ENCODE measurements around the gene CDK8. TPM values are rescaled to one million over a fixed set of nuclear protein-coding genes. Genes with fewer than 3 reads are reported as not detected.
"Not testable (repeated sequence)": the region's sequence is repeated elsewhere in the genome, so short reads cannot be mapped to it uniquely, and the experiment has no call there.

CDK8 gene
- total RNA-seq, 5 donors from 2014 or later (not counting 1 experiment from before 2014, with no cell fraction given) = 9.2 to 13.5 (median 12.1) TPM

DNA sequence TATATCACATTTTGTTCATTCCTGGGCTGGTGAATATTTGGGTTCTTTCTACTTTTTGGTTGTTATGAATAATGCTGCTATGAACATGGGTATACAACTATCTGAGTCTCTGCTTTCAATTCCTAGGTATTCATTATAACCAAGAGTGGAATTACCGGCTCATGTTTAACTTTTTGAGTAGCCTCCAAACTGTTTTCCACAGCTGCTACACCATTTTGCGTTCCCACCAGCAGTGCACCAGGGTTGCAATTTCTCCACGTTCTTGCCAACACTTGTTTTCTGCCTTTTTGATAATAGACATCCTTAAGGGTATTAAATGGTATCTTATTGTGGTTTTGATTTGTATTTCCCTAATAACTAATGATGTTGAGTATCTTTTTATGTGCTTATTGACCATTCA lies 16.8 kb downstream of the CDK8 start:
- CTCF ChIA-PET = no interaction called here
- Histone ChIP-seq H3K9me3 (no peaks in the 10 kb centered on the region), H3K4me1 (ENCODE audit: control insufficient read depth in 1 of 2, extremely low read depth in 1 of 2, insufficient read depth in 2 of 2, low read length in 2 of 2) (no peaks in the 10 kb centered on the region), H3K27me3 (replicated peaks in 1 of 2; ENCODE audit: control insufficient read depth in 2 of 2, extremely low read depth in 1 of 2, insufficient read depth in 2 of 2, low read length in 1 of 2) (no peaks in the 10 kb centered on the region), H3K36me3 (ENCODE audit: control insufficient read depth in 2 of 2, extremely low read depth in 1 of 2, insufficient read depth in 1 of 2, low read length in 1 of 2) (no peaks in the 10 kb centered on the region), H3K4me3 (ENCODE audit: control insufficient read depth in 1 of 2, extremely low read depth in 1 of 2, low read length in 1 of 2) (no peak overlapping the region), H3K27ac (ENCODE audit: low read length) (no peak overlapping the region)
- ATAC-seq (replicated peaks in 1 of 4) (no peak), DNase-seq (no peak)
- Mint-ChIP-seq H3K9me3 (no peaks in the 10 kb centered on the region), H3K36me3 (no peaks in the 10 kb centered on the region), H3K27me3 (no peaks in the 10 kb centered on the region), H3K4me1 (peaks cover 49 to 62% (median 54%) of the 10 kb centered on the region in 3 donors), H3K4me3 (no peak overlapping the region), H3K27ac (no peak overlapping the region)
- WGBS (ENCODE audit: insufficient coverage) = no CpG with 5 or more reads among the region's 3 CpGs
- POLR2A ChIA-PET = no interaction called here

DNA sequence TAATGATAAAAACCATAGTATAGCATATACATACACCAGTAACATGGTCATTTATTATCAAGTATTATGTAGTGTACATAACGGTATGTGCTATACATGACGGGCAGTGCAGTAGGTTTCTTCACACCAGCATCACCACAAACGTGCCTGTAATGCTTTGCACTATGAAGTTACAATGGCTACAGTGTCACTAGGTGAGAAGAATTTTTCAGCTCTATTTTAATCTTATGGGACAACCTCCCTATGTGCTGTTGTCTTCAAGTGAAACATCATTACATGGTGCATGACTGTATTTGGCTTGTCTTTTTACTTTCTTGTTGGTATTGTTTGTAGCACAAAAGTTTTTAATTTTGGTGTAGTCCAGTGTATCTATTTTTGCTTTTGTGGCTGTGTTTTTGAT lies 18.7 kb downstream of the CDK8 start:
- ChIA-PET POLR2A (interaction anchor here (0.5 to 0.6 kb wide), 2 partner anchors 938 to 1107 kb away, joined by 3 to 4 read pairs; no protein-coding TSS in a partner anchor), CTCF (no interaction called here)
- Mint-ChIP-seq H3K27me3 (no peaks in the 10 kb centered on the region), H3K36me3 (no peaks in the 10 kb centered on the region), H3K4me3 (no peak overlapping the region), H3K27ac (no peak overlapping the region), H3K9me3 (no peaks in the 10 kb centered on the region), H3K4me1 (peaks cover 45 to 51% (median 47%) of the 10 kb centered on the region in 3 donors)
- no peak overlapping the region for H3K27ac ChIP-seq (ENCODE audit: low read length)
- H3K4me1 ChIP-seq (ENCODE audit: control insufficient read depth in 1 of 2, extremely low read depth in 1 of 2, insufficient read depth in 2 of 2, low read length in 2 of 2) = no peaks in the 10 kb centered on the region
- no peak for ATAC-seq (replicated peaks in 1 of 4)
- no peaks in the 10 kb centered on the region for H3K27me3 ChIP-seq (replicated peaks in 1 of 2; ENCODE audit: control insufficient read depth in 2 of 2, extremely low read depth in 1 of 2, insufficient read depth in 2 of 2, low read length in 1 of 2)
- H3K9me3 ChIP-seq = peaks cover 2% of the 10 kb centered on the region
- H3K4me3 ChIP-seq (ENCODE audit: control insufficient read depth in 1 of 2, extremely low read depth in 1 of 2, low read length in 1 of 2) = no peak overlapping the region
- H3K36me3 ChIP-seq (ENCODE audit: control insufficient read depth in 2 of 2, extremely low read depth in 1 of 2, insufficient read depth in 1 of 2, low read length in 1 of 2) = no peaks in the 10 kb centered on the region
- WGBS (ENCODE audit: insufficient coverage) = no CpG with 5 or more reads among the region's 3 CpGs
- DNase-seq = no peak

GRCh38 chr13:26280295-26280694 lies 26.4 kb downstream of the CDK8 start:
- ATAC-seq (replicated peaks in 1 of 4) = no peak
- no CpG with 5 or more reads among the region's 2 CpGs for WGBS (ENCODE audit: insufficient coverage)
- no peak overlapping the region for H3K27ac Mint-ChIP-seq

DNA sequence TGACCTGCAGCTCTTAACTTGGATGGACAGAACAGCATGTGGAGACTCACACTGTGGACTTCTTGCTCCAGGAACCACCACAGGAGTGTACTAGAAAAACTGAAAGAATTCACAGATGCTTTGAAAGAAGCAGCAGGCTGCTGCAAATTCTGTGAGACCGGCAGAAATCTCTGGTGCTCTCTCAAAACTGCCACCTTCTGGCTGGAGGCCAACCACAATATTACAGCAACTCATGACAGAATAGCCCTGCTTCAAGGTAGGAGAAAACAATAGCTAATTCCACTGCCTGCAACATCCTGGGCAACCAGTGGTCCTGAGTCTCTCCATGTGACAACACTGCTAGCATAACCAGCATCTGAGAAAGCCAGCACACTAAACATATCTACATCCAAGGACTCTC lies 26.9 kb downstream of the CDK8 start:
- Mint-ChIP-seq H3K4me3 (no peak overlapping the region), H3K4me1 (peaks cover 13 to 24% (median 17%) of the 10 kb centered on the region in 3 donors), H3K27me3 (no peaks in the 10 kb centered on the region), H3K36me3 (peaks cover 22% of the 10 kb centered on the region), H3K9me3 (peaks cover 3 to 7% (median 3%) of the 10 kb centered on the region in 3 donors), H3K27ac (no peak overlapping the region)
- Histone ChIP-seq H3K4me1 (ENCODE audit: control insufficient read depth in 1 of 2, extremely low read depth in 1 of 2, insufficient read depth in 2 of 2, low read length in 2 of 2) (no peaks in the 10 kb centered on the region), H3K36me3 (ENCODE audit: control insufficient read depth in 2 of 2, extremely low read depth in 1 of 2, insufficient read depth in 1 of 2, low read length in 1 of 2) (no peaks in the 10 kb centered on the region), H3K27me3 (replicated peaks in 1 of 2; ENCODE audit: control insufficient read depth in 2 of 2, extremely low read depth in 1 of 2, insufficient read depth in 2 of 2, low read length in 1 of 2) (no peaks in the 10 kb centered on the region), H3K4me3 (ENCODE audit: control insufficient read depth in 1 of 2, extremely low read depth in 1 of 2, low read length in 1 of 2) (no peak overlapping the region), H3K9me3 (peaks cover 2% of the 10 kb centered on the region), H3K27ac (ENCODE audit: low read length) (no peak overlapping the region)
- ATAC-seq (replicated peaks in 1 of 4) = no peak
- CTCF ChIA-PET = interaction anchor here in 1 of 2 donors (0.6 kb wide), 1 partner anchor 9 kb away, joined by 4 read pairs; no protein-coding TSS in a partner anchor
- 86% methylated on average over 1 of the region's 1 CpG for WGBS (ENCODE audit: insufficient coverage)
- POLR2A ChIA-PET = no interaction called here
- no peak for DNase-seq

More at GRCh38 chr13:26280295-26280694, 26.4 kb downstream of the CDK8 start:
- Mint-ChIP-seq H3K36me3 (peaks cover 22% of the 10 kb centered on the region), H3K9me3 (peaks cover 2 to 7% (median 3%) of the 10 kb centered on the region in 3 donors), H3K27me3 (no peaks in the 10 kb centered on the region), H3K4me3 (no peak overlapping the region), H3K4me1 (peaks cover 13 to 24% (median 19%) of the 10 kb centered on the region in 3 donors)
- Histone ChIP-seq H3K4me1 (ENCODE audit: control insufficient read depth in 1 of 2, extremely low read depth in 1 of 2, insufficient read depth in 2 of 2, low read length in 2 of 2) (no peaks in the 10 kb centered on the region), H3K9me3 (peaks cover 2% of the 10 kb centered on the region), H3K36me3 (ENCODE audit: control insufficient read depth in 2 of 2, extremely low read depth in 1 of 2, insufficient read depth in 1 of 2, low read length in 1 of 2) (no peaks in the 10 kb centered on the region), H3K4me3 (ENCODE audit: control insufficient read depth in 1 of 2, extremely low read depth in 1 of 2, low read length in 1 of 2) (no peak overlapping the region), H3K27ac (ENCODE audit: low read length) (no peak overlapping the region), H3K27me3 (replicated peaks in 1 of 2; ENCODE audit: control insufficient read depth in 2 of 2, extremely low read depth in 1 of 2, insufficient read depth in 2 of 2, low read length in 1 of 2) (no peaks in the 10 kb centered on the region)
- ChIA-PET POLR2A (no interaction called here), CTCF (no interaction called here)
- DNase-seq = no peak

DNA sequence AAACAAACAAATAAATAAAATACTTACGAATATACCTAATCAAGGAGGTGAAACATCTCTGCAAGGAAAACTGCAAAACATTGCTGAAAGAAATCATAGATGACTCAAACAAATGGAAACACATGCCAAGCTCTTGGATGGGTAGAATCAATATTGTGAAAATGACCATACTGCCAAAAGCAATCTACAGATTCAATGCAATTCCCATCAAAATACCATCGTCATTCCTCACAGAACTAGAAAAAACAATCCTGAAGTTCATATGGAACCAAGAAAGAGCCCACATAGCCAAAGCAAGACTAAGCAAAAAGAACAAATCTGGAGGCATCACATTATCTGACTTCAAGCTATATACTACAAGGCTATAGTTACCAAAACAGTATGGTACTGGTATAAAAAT lies 32.0 kb downstream of the CDK8 start:
- H3K4me1 Mint-ChIP-seq = peaks cover 7 to 10% (median 9%) of the 10 kb centered on the region in 3 donors
- DNase-seq; H3K9me3 ChIP-seq; H3K27me3 ChIP-seq (replicated peaks in 1 of 2; ENCODE audit: control insufficient read depth in 2 of 2, extremely low read depth in 1 of 2, insufficient read depth in 2 of 2, low read length in 1 of 2); H3K27ac Mint-ChIP-seq; H3K27me3 Mint-ChIP-seq; H3K4me3 Mint-ChIP-seq; ATAC-seq (replicated peaks in 1 of 4); H3K9me3 Mint-ChIP-seq; H3K4me3 ChIP-seq (ENCODE audit: control insufficient read depth in 1 of 2, extremely low read depth in 1 of 2, low read length in 1 of 2); H3K4me1 ChIP-seq (ENCODE audit: control insufficient read depth in 1 of 2, extremely low read depth in 1 of 2, insufficient read depth in 2 of 2, low read length in 2 of 2); POLR2A ChIA-PET; H3K36me3 ChIP-seq (ENCODE audit: control insufficient read depth in 2 of 2, extremely low read depth in 1 of 2, insufficient read depth in 1 of 2, low read length in 1 of 2); H3K27ac ChIP-seq (ENCODE audit: low read length): not testable (repeated sequence)
- 100% methylated on average over 1 of the region's 2 CpGs for WGBS (ENCODE audit: insufficient coverage)
- H3K36me3 Mint-ChIP-seq = peaks cover 13% of the 10 kb centered on the region
- CTCF ChIA-PET = interaction anchor here in 1 of 2 donors (0.6 kb wide), 1 partner anchor 96 kb away, joined by 3 read pairs; no protein-coding TSS in a partner anchor

DNA sequence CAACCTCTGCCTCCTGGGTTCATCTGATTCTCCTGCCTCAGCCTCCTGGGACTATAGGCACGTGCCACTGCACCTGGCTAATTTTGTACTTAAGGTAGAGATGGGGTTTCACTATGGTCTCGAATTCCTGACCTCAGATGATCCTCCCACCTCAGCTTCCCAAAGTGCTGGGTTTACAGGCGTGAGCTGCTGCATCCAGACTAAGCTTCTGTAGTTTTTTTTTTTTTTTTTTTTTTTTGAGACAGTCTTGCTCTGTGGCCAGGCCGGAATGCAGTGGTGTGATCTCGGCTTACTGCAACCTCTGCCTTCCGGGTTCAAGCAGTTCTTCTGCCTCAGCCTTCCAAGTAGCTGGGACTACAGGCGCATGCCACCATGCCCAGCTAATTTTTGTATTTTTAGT lies 34.9 kb downstream of the CDK8 start:
- H3K27ac Mint-ChIP-seq; CTCF ChIA-PET; ATAC-seq (replicated peaks in 1 of 4); POLR2A ChIA-PET; H3K4me3 Mint-ChIP-seq; H3K27me3 Mint-ChIP-seq; H3K27me3 ChIP-seq (replicated peaks in 1 of 2; ENCODE audit: control insufficient read depth in 2 of 2, extremely low read depth in 1 of 2, insufficient read depth in 2 of 2, low read length in 1 of 2); H3K27ac ChIP-seq (ENCODE audit: low read length); H3K4me3 ChIP-seq (ENCODE audit: control insufficient read depth in 1 of 2, extremely low read depth in 1 of 2, low read length in 1 of 2); H3K9me3 Mint-ChIP-seq; H3K4me1 ChIP-seq (ENCODE audit: control insufficient read depth in 1 of 2, extremely low read depth in 1 of 2, insufficient read depth in 2 of 2, low read length in 2 of 2); H3K36me3 ChIP-seq (ENCODE audit: control insufficient read depth in 2 of 2, extremely low read depth in 1 of 2, insufficient read depth in 1 of 2, low read length in 1 of 2); DNase-seq; H3K36me3 Mint-ChIP-seq; H3K9me3 ChIP-seq: not testable (repeated sequence)
- peaks cover 18 to 31% (median 21%) of the 10 kb centered on the region in 3 donors for H3K4me1 Mint-ChIP-seq
- whole genome bisulfite sequencing (ENCODE audit: insufficient coverage) = no CpG with 5 or more reads among the region's 7 CpGs

DNA sequence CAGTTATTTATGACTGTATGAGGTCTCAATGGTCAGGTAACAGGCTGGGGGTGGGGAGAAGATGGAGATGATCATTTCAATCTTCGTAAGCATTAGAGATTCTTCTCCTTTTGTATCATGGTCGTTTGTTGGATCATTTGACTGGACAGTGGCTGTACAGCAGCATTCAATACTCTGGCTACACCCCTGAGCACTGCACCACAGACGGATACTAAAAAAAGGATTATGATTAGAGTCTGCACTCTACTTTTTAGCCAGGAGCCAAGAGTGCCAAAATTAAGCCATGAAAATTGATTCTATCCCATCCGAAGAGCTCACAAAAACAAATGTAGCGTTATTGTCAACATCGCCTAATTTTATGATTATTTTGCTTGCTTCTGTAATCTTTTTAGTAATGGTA lies 41.9 kb downstream of the CDK8 start:
- Mint-ChIP-seq H3K36me3 (peaks cover 18% of the 10 kb centered on the region), H3K4me3 (no peak overlapping the region), H3K27ac (no peak overlapping the region), H3K4me1 (peaks cover 60 to 77% (median 62%) of the 10 kb centered on the region in 3 donors), H3K9me3 (peaks cover 0 to 4% (median 0%) of the 10 kb centered on the region in 3 donors), H3K27me3 (no peaks in the 10 kb centered on the region)
- Histone ChIP-seq H3K27ac (ENCODE audit: low read length) (no peak overlapping the region), H3K9me3 (peaks cover 2% of the 10 kb centered on the region), H3K4me3 (ENCODE audit: control insufficient read depth in 1 of 2, extremely low read depth in 1 of 2, low read length in 1 of 2) (no peak overlapping the region), H3K27me3 (replicated peaks in 1 of 2; ENCODE audit: control insufficient read depth in 2 of 2, extremely low read depth in 1 of 2, insufficient read depth in 2 of 2, low read length in 1 of 2) (no peaks in the 10 kb centered on the region), H3K4me1 (ENCODE audit: control insufficient read depth in 1 of 2, extremely low read depth in 1 of 2, insufficient read depth in 2 of 2, low read length in 2 of 2) (no peaks in the 10 kb centered on the region), H3K36me3 (ENCODE audit: control insufficient read depth in 2 of 2, extremely low read depth in 1 of 2, insufficient read depth in 1 of 2, low read length in 1 of 2) (no peaks in the 10 kb centered on the region)
- 93% methylated on average over 3 of the region's 6 CpGs for WGBS (ENCODE audit: insufficient coverage)
- ATAC-seq (replicated peaks in 1 of 4) (no peak), DNase-seq (no peak)
- CTCF ChIA-PET = no interaction called here
- POLR2A ChIA-PET = no interaction called here

Data from T-cell (primary cell).